GM12878 (cell line): ENCODE measurements around the gene PTP4A1. TPM values are rescaled to one million over a fixed set of nuclear protein-coding genes. Genes with fewer than 3 reads are reported as not detected.

Source experiments
- BCL3 ChIP-seq: IDR thresholded peaks from 2 replicates; pipeline ENCODE4 v1.6.1; 2011; ENCODE audit warnings: borderline replicate concordance, low read depth, mild to moderate bottlenecking, moderate library complexity, low read length; ENCODE audit not compliant: insufficient read depth, poor library complexity, severe bottlenecking
- CBX3 ChIP-seq: fragments of 200-600 bp; sonication (generic); IDR thresholded peaks from 2 replicates; pipeline ENCODE4 v1.6.1; 2016; ENCODE audit warnings: low read depth, borderline replicate concordance
- DPF2 ChIP-seq: fragments of 450-650 bp; IDR thresholded peaks from 2 replicates; pipeline ENCODE4 v1.6.1; 2017; ENCODE audit warnings: mild to moderate bottlenecking
- E2F4 ChIP-seq: IDR thresholded peaks from 2 replicates; pipeline ENCODE4 v1.6.1; 2012; ENCODE audit warnings: low read depth, low read length, improper control_type of control experiment
- E2F8 ChIP-seq: fragments of 450-650 bp; IDR thresholded peaks from 2 replicates; pipeline ENCODE4 v1.6.1; 2018; ENCODE audit warnings: mild to moderate bottlenecking, low read depth, moderate library complexity; ENCODE audit not compliant: partially characterized antibody
- LARP7 ChIP-seq: fragments of 450-650 bp; IDR thresholded peaks from 2 replicates; pipeline ENCODE4 v1.6.1; 2017; ENCODE audit warnings: mild to moderate bottlenecking
- MEF2A ChIP-seq: IDR thresholded peaks from 2 replicates; pipeline ENCODE4 v1.6.1; 2011; ENCODE audit warnings: low read depth, mild to moderate bottlenecking, low read length, moderate library complexity; ENCODE audit not compliant: insufficient read depth
- MLLT1 ChIP-seq: fragments of 450-650 bp; IDR thresholded peaks from 2 replicates; pipeline ENCODE4 v1.6.1; 2016; ENCODE audit warnings: mild to moderate bottlenecking
- MTA2 ChIP-seq: fragments of 450-650 bp; IDR thresholded peaks from 2 replicates; pipeline ENCODE4 v1.6.1; 2016; ENCODE audit warnings: low read depth, mild to moderate bottlenecking, moderate library complexity
- PRDM15 ChIP-seq: fragments of 450-650 bp; formaldehyde crosslinking; IDR thresholded peaks from 2 replicates; pipeline ENCODE4 v1.4.0; 2020; ENCODE audit warnings: mild to moderate bottlenecking, moderate library complexity
- SKIL ChIP-seq: fragments of 450-650 bp; IDR thresholded peaks from 2 replicates; pipeline ENCODE4 v1.6.1; 2017; ENCODE audit warnings: mild to moderate bottlenecking, low read depth, inconsistent platforms; ENCODE audit not compliant: poor library complexity, severe bottlenecking
- TARDBP ChIP-seq: IDR thresholded peaks from 2 replicates; pipeline ENCODE4 v1.6.1; 2016; ENCODE audit warnings: borderline replicate concordance
- TCF12 ChIP-seq: IDR thresholded peaks from 2 replicates; pipeline ENCODE4 v1.6.1; 2011; ENCODE audit warnings: low read depth, mild to moderate bottlenecking, low read length
- USF1 ChIP-seq: IDR thresholded peaks from 2 replicates; pipeline ENCODE4 v1.6.1; 2011; ENCODE audit warnings: borderline replicate concordance, low read depth, mild to moderate bottlenecking, moderate library complexity, mixed read lengths, low read length; ENCODE audit not compliant: insufficient read depth; ENCODE audit errors: extremely low read length
- polyA plus RNA-seq, 11 experiments: library from polyadenylated mRNA; depleted of rRNA in 4 of 11; unstranded in 6 of 11; stranded (reverse) in 5 of 11; fragments of >200 nt; fragmentation: Nextera tagmentation in 4 of 11; fragmentation: Illumina TruSeq in 1 of 11; extraction: Ambion mirVana in 4 of 11; extraction: Trizol in 1 of 11; gene quantifications; 1 replicate in 1 of 11; 2 replicates in 10 of 11; pipeline versions ENCODE4 v1.2.1 to v1.2.3, GENCODE V29; 2011 to 2016; ENCODE audit warnings: inconsistent platforms in 2 of 11, missing spikeins in 2 of 11, low read depth in 1 of 11
- total RNA-seq, 4 experiments: library from RNA; depleted of rRNA in 3 of 4; stranded (reverse); fragments of >200 nt in 3 of 4; fragmentation: Illumina TruSeq in 1 of 4; extraction: Trizol in 1 of 4; gene quantifications; 2 replicates each; pipeline versions ENCODE4 v1.2.1 to v1.2.3, GENCODE V29; 2013 to 2021

PTP4A1 gene
- total and polyA plus RNA-seq, 10 of the 15 experiments (the other 5 are each of a cell fraction or from before 2014, with no cell fraction given): 8.5 to 190 (median 46.4) TPM; not detected in 2

GRCh38 chr6:63571361-63572043, 778 bp upstream of the PTP4A1 start (continued):
- TF ChIP-seq E2F8 (no peak), MLLT1 (peak; percentile 95), TARDBP (no peak), TCF12 (peak; percentile 7; the same call in 1 of the 2 replicates), LARP7 (0 out of 2 replicates have a peak, but pooled peaks have one; percentile 20), PRDM15 (CRISPR knock-in tag) (no peak), USF1 (no peak), E2F4 (no peak), CBX3 (no peak), BCL3 (no peak), SKIL (no peak), DPF2 (no peak), MTA2 (no peak), MEF2A (no peak)
